Stomach (tissue), 4 donors: Measurements from ENCODE around the gene PTPRK.

Source experiments
- CTCF ChIP-seq, 7 experiments: fragments of 450-650 bp in 4 of 7; fragments of 200-600 bp in 3 of 7; sonication (generic) in 3 of 7; IDR thresholded peaks; one replicate each; pipeline ENCODE4 v1.5.1; 2016 to 2019; ENCODE audit warnings: antibody characterized with exemption in 7 of 7, control low read depth in 2 of 7, mild to moderate bottlenecking in 1 of 7
- POLR2A ChIP-seq, 4 donors: fragments of 450-650 bp; IDR thresholded peaks; one replicate each; pipeline ENCODE4 v1.6.1; 2016; ENCODE audit warnings: antibody characterized with exemption in 4 of 4, control low read depth in 2 of 4, mild to moderate bottlenecking in 1 of 4, moderate library complexity in 1 of 4
- POLR2AphosphoS5 ChIP-seq, 3 donors: sonication (generic); formaldehyde crosslinking; IDR thresholded peaks; one replicate each; pipeline ENCODE4 v1.6.1; 2016; ENCODE audit warnings: antibody characterized with exemption in 3 of 3

- TF ChIP-seq POLR2A (IDR thresholded peaks at IDR 0.05) (no peak), CTCF (IDR thresholded peaks at IDR 0.05) (no peak), POLR2AphosphoS5 (IDR thresholded peaks at IDR 0.05) (no peak)
Measured at GRCh38 chr6:128078276-128078675, 442.1 kb downstream of the PTPRK start.
